Measurements from ENCODE around the gene DPF3.

DNA sequence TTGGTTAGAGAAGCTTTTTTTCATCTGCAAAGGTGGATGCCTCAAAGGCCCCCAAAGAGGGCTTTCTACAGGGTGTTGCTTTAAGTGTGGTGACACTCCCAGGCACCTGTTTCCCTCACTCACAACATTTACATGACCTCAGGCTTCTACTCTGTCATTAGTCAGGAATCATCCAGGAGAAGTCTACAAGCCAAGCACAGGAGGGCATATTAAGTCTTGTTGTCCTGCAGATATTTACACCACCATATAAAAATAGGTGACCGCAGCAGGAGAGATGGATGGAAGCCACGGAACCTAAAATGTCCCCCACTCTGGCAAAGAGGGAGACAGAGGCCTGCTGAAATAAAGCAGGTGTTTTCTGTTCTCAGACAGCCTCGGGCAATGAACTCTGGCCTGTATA lies 7.5 kb upstream of the DPF3 start:
- TF ChIP-seq, protein P1, sequence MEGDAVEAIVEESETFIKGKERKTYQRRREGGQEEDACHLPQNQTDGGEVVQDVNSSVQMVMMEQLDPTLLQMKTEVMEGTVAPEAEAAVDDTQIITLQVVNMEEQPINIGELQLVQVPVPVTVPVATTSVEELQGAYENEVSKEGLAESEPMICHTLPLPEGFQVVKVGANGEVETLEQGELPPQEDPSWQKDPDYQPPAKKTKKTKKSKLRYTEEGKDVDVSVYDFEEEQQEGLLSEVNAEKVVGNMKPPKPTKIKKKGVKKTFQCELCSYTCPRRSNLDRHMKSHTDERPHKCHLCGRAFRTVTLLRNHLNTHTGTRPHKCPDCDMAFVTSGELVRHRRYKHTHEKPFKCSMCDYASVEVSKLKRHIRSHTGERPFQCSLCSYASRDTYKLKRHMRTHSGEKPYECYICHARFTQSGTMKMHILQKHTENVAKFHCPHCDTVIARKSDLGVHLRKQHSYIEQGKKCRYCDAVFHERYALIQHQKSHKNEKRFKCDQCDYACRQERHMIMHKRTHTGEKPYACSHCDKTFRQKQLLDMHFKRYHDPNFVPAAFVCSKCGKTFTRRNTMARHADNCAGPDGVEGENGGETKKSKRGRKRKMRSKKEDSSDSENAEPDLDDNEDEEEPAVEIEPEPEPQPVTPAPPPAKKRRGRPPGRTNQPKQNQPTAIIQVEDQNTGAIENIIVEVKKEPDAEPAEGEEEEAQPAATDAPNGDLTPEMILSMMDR (IDR thresholded peaks at IDR 0.05), result no peak
- TF ChIP-seq POLR2A (IDR thresholded peaks at IDR 0.05), result no peak
